ENCODE measurements around the gene PLCXD3. TPM values are rescaled to one million over a fixed set of nuclear protein-coding genes. Genes with fewer than 3 reads are reported as not detected.

PLCXD3 gene
- total RNA-seq, 1 donor = under 0.01 TPM

DNA sequence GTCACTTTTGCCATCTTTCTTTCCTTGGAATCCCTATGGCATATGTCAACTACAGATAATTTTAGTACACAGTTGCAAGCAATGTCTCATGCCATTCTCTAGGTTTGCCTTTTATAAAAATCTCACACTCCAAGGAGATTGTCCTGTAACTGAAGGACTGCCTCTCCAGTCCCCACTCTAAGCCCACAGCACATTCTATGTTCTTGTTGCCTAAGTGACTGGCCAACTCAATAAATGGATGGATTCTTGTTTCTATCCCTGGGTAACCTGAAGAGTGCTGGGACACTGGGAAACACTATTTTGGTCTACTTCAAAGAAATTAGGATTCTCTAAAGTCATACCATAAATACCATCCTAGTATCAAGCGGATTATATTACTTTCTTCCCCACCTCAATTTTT lies 145.0 kb downstream of the PLCXD3 start:
- no peaks in the 10 kb centered on the region for H3K27me3 ChIP-seq (ENCODE audit: insufficient read depth, low read length)
- no peak overlapping the region for H3K4me3 ChIP-seq (ENCODE audit: low read length)
- H3K4me1 ChIP-seq (ENCODE audit: insufficient read depth, low read length) = no peaks in the 10 kb centered on the region
- H3K9me3 ChIP-seq (ENCODE audit: low read depth, low read length) = no peaks in the 10 kb centered on the region

DNA sequence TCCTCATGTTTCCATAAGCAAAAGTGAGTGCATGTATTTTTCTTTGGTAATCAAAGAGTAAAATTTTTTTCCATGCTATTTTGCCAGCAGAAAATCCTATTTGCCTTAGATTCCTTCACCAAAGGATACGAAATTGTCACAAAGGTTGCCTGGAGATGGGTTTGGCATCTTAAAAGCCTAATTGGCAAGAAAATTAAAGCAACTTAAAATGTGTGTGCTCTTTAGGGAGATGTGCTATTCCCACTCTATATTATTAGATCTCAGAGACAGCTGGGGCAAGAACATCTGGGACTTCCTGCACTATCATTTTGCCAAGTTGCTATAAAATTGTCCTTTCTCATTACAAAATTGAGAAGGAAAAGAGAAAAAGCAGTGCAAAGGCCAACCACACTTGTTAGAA lies 146.1 kb downstream of the PLCXD3 start:
- Histone ChIP-seq H3K4me1 (ENCODE audit: insufficient read depth, low read length) (no peaks in the 10 kb centered on the region), H3K27me3 (ENCODE audit: insufficient read depth, low read length) (no peaks in the 10 kb centered on the region), H3K4me3 (ENCODE audit: low read length) (no peak overlapping the region), H3K9me3 (ENCODE audit: low read depth, low read length) (no peaks in the 10 kb centered on the region)

DNA sequence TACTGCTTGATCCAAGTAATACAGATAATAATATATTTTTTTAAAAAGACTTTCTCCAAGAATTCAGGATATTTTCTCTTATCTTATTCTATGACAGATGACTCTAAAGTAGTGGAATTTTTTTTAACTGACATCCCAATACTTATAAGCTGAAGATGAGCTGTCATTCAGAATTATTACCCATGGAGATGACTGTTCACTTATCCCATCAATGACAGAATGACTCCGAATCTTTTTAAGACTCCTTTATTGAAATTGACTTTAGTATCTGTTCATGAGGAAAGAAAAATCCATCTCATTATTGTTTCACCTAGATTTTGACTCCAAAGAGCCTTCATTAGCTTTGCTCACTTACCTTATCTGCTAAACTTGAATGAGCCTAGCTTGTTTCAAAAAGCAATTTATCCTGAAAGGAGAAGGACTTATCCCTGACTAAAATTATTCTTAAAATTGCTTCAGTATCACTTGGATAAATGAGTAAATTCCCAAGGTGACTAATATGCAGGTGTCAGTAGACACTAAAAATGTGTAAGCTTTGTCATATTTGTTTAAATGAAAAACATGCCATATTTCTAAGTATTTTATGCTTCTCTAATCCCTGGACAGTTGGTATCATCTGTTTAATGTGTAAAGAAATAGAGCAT lies 146.9 kb downstream of the PLCXD3 start:
- Histone ChIP-seq H3K9me3 (ENCODE audit: low read depth, low read length) (no peaks in the 10 kb centered on the region), H3K27me3 (ENCODE audit: insufficient read depth, low read length) (no peaks in the 10 kb centered on the region), H3K4me3 (ENCODE audit: low read length) (no peak overlapping the region), H3K4me1 (ENCODE audit: insufficient read depth, low read length) (no peaks in the 10 kb centered on the region)

DNA sequence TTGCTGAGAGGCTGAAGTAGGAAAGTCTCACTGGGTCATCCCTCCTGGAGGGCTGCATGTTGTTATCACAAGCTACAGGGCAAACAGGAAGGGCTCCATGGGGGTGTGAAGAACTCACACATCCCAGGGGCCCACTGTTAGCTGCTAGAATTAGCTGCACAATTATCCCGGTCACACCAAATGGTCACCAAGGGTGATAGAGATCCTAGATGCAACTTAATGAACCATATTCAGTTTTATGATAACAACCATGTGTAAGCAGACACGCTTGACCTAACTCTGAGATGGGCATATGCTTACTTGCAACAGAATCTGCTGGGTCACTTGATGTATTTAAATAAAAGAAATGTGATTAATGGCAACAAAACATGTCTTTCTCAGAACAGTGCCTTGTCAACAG lies 153.6 kb downstream of the PLCXD3 start:
- H3K4me3 ChIP-seq (ENCODE audit: low read length) = no peak overlapping the region
- H3K27me3 ChIP-seq (ENCODE audit: insufficient read depth, low read length) = no peaks in the 10 kb centered on the region
- H3K4me1 ChIP-seq (ENCODE audit: insufficient read depth, low read length) = no peaks in the 10 kb centered on the region

DNA sequence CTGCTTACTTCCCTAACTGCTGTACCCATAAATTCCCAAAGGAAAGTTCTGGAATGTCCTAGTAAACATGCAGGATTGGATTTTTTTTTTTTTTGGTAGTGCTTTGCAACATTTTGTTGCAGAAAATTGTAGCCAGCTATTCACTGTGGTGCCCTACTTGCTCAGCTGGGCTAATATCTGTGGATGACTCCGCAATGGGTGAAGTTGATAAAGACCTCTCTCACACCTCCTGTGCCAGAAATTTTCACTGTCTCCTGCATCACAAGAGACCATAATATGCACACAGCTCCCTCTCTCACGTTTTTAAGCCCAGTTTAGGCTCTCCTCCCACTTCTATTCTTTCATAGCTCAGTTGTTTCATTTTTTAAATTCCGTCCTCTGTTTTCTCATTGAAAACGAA lies 160.6 kb downstream of the PLCXD3 start:
- Histone ChIP-seq H3K4me1 (ENCODE audit: insufficient read depth, low read length) (no peaks in the 10 kb centered on the region), H3K4me3 (ENCODE audit: low read length) (no peak overlapping the region), H3K27me3 (ENCODE audit: insufficient read depth, low read length) (no peaks in the 10 kb centered on the region), H3K9me3 (ENCODE audit: low read depth, low read length) (no peaks in the 10 kb centered on the region)

More for the DNA sequence above, 153.6 kb downstream of the PLCXD3 start:
- H3K9me3 ChIP-seq (ENCODE audit: low read depth, low read length) = no peaks in the 10 kb centered on the region

DNA sequence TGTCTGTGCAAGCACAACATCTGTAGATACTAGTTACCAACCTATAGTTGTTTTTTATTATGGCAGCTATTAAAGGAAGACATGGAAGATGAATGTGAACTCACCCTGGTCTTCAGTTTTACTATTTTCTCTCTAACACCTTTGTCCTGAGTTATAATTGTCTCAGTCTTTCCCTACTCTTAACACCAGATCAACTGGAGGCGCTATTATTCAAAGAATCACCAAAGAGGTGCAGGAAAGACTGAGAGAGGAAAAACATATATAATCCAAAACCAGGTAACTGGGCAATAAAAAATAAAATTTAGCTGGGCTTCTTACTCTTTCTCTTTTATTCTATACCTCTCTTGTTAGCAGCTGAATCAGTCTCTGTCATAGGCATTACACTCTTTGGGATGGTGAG lies 162.8 kb downstream of the PLCXD3 start:
- Histone ChIP-seq H3K27me3 (ENCODE audit: insufficient read depth, low read length) (no peaks in the 10 kb centered on the region), H3K4me1 (ENCODE audit: insufficient read depth, low read length) (no peaks in the 10 kb centered on the region), H3K4me3 (ENCODE audit: low read length) (no peak overlapping the region), H3K9me3 (ENCODE audit: low read depth, low read length) (no peaks in the 10 kb centered on the region)

DNA sequence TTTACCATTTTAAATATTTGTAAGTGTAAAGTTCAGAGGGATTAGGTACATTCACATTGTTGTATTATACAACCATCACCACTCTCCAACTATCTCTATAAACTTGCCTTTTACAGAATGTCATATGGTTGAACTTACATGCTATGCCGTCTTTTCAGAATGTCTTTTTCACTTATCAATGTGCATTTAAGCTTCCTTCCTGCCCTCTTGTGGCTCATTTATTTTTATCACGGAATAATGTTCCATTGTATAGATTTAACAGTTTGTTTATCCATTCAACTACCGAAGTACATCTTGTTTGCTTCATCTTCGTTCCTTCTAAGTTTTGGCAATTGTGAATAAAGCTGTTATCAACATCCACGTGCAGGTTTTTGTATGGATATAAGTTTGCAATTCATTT lies 163.8 kb downstream of the PLCXD3 start:
- Histone ChIP-seq H3K27me3 (ENCODE audit: insufficient read depth, low read length) (no peaks in the 10 kb centered on the region), H3K4me3 (ENCODE audit: low read length) (no peak overlapping the region), H3K9me3 (ENCODE audit: low read depth, low read length) (no peaks in the 10 kb centered on the region), H3K4me1 (ENCODE audit: insufficient read depth, low read length) (no peaks in the 10 kb centered on the region)

DNA sequence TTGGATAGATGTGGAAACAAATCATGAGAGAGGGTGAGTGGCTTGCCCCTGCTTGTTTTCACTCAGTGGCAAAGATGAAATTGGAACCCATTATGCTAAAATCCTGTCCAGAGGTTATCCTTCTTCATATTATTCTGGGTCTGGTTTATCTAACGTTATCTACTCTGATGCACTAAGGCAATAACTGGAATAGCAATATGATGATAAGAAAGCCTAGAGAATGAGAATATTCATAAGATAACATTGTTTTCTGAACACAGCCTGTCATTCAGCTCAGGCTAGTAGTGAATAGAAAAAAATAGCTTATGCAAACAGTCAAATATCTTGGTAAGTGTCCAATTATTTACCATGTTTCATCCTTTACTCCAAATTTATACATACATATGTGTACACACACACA lies 165.1 kb downstream of the PLCXD3 start:
- H3K4me3 ChIP-seq (ENCODE audit: low read length) = no peak overlapping the region
- H3K4me1 ChIP-seq (ENCODE audit: insufficient read depth, low read length) = no peaks in the 10 kb centered on the region
- H3K9me3 ChIP-seq (ENCODE audit: low read depth, low read length) = no peaks in the 10 kb centered on the region
- H3K27me3 ChIP-seq (ENCODE audit: insufficient read depth, low read length) = no peaks in the 10 kb centered on the region

DNA sequence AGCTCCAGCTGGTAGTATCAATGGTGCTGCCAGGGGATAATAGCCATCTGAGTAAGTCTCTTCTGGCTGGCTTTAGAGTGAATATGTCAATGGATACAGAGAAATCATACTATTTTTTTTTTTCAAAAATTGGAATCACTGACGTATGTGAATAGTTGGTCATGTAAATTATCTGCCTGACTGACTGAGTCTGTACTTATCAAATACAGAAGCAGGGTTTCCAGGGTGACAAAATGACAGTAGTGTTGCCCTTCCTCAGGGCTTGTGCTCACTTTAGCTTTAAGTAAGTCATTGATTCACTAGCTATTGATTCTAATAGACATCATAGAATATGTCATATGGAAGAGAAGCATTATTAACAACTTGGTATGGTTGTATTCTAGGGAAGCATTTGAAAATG lies 171.1 kb downstream of the PLCXD3 start:
- no peaks in the 10 kb centered on the region for H3K4me1 ChIP-seq (ENCODE audit: insufficient read depth, low read length)
- no peak overlapping the region for H3K4me3 ChIP-seq (ENCODE audit: low read length)
- H3K9me3 ChIP-seq (ENCODE audit: low read depth, low read length) = no peaks in the 10 kb centered on the region
- H3K27me3 ChIP-seq (ENCODE audit: insufficient read depth, low read length) = no peaks in the 10 kb centered on the region

DNA sequence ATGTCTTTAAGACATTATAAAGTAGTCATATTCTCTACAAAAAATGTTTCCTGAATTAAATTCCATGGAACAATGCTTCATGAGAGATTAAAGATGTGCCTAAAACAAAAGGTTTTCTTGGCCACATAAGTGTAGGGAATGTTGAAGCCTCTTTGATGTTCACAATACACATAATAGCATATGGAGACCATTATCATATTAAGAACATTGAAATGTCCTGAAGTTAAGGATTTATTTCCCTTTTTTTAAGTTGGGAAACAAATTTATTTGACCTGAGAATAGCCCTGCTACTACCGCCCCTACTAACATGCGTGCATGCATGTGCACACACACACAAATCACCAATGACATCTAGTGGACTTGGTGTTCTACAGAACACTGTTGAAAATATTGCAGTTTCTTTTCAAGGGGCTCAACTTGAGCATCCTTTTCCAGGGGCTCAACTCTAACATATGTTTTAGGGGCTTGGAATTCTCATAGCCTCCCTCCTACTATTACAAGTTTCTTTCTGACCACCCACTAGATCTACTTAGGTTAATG lies 172.2 kb downstream of the PLCXD3 start:
- Histone ChIP-seq H3K9me3 (ENCODE audit: low read depth, low read length) (no peaks in the 10 kb centered on the region), H3K4me3 (ENCODE audit: low read length) (no peak overlapping the region), H3K27me3 (ENCODE audit: insufficient read depth, low read length) (no peaks in the 10 kb centered on the region), H3K4me1 (ENCODE audit: insufficient read depth, low read length) (no peaks in the 10 kb centered on the region)

DNA sequence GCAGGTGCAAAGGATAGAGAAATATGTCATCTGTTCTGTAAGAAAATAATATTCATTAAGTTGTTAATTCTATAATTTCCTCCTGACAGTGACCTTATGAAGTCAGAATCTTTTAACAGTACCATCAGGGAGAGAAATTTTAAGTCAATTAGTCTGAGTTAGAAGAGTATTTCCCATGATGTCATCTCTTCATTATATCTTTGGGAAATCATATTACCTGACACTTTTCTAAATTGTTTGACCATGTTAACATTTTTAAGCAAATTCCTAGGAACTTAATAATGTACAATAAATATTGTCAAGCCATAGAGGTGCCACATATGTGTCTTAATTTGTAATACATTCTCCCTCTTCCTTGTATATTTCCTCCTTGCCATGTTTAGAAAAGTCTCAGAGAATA lies 172.7 kb downstream of the PLCXD3 start:
- H3K27me3 ChIP-seq (ENCODE audit: insufficient read depth, low read length) = no peaks in the 10 kb centered on the region
- no peak overlapping the region for H3K4me3 ChIP-seq (ENCODE audit: low read length)
- no peaks in the 10 kb centered on the region for H3K9me3 ChIP-seq (ENCODE audit: low read depth, low read length)
- H3K4me1 ChIP-seq (ENCODE audit: insufficient read depth, low read length) = no peaks in the 10 kb centered on the region

DNA sequence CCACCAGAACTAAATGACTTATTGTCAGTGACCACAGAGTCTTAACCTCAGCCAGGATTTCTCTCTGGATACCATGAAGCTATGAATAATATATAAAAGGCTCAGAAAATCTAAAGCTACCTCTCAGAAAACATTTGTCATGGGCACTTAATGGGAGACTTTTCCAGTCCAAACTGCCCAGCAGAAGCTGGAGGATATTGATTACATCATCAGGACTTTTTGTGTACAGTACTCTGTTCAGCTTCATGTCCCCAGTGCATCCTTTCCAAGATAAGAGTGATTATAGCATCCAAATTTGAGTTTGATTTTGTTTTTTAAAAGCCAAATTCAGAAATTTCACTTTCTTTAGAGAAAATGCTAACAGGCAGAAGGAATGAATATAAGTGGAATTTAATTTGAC lies 173.2 kb downstream of the PLCXD3 start:
- Histone ChIP-seq H3K4me3 (ENCODE audit: low read length) (no peak overlapping the region), H3K27me3 (ENCODE audit: insufficient read depth, low read length) (no peaks in the 10 kb centered on the region), H3K4me1 (ENCODE audit: insufficient read depth, low read length) (no peaks in the 10 kb centered on the region), H3K9me3 (ENCODE audit: low read depth, low read length) (no peaks in the 10 kb centered on the region)

DNA sequence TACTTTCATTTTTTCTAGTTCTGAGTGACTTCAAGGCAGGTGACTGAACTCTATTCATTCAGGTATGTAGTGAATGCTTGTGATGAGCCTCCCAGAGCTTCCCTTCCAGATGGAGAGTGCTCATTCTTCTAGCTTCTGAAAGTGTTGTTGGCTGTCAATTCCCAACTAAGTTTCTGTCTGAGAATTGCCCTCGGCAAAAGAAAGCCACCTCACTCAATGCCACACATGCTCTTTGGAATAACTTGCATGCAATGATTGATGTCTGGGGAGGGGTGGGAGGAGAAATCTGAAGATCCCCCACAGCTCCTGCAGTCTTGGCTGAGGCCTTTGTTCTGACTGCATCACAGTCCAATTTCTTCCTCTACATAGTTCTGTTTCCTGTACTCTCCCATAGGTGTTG lies 173.9 kb downstream of the PLCXD3 start:
- Histone ChIP-seq H3K27me3 (ENCODE audit: insufficient read depth, low read length) (no peaks in the 10 kb centered on the region), H3K4me3 (ENCODE audit: low read length) (no peak overlapping the region), H3K9me3 (ENCODE audit: low read depth, low read length) (no peaks in the 10 kb centered on the region), H3K4me1 (ENCODE audit: insufficient read depth, low read length) (no peaks in the 10 kb centered on the region)

DNA sequence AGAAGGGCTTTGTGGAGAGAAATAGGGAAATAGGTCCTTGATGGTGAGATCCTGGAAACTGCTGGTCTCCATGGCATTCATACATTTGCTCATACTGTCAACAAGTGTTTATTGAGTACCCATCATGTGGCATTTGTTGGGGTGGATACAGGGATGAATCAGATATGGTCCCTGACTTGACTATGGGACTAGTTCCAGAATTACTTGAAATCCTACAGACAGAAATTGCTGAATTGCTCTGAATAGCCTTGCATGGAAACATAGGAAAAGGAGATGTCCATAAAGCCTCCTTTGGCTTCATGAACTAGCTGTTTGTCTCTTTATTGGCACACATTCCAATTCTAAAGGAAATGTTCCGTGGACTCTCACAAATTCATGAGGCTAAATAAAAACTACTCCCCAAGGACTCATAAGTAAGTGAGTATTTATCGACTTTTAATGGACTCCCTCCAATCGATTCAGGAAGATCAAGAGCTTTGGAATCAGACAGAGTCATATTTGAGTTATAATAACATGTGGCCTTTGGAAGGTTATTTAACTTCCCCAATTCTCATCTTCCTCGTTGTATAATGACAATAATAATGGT lies 174.7 kb downstream of the PLCXD3 start:
- H3K9me3 ChIP-seq (ENCODE audit: low read depth, low read length) = no peaks in the 10 kb centered on the region
- no peak overlapping the region for H3K4me3 ChIP-seq (ENCODE audit: low read length)
- no peaks in the 10 kb centered on the region for H3K4me1 ChIP-seq (ENCODE audit: insufficient read depth, low read length)
- no peaks in the 10 kb centered on the region for H3K27me3 ChIP-seq (ENCODE audit: insufficient read depth, low read length)

DNA sequence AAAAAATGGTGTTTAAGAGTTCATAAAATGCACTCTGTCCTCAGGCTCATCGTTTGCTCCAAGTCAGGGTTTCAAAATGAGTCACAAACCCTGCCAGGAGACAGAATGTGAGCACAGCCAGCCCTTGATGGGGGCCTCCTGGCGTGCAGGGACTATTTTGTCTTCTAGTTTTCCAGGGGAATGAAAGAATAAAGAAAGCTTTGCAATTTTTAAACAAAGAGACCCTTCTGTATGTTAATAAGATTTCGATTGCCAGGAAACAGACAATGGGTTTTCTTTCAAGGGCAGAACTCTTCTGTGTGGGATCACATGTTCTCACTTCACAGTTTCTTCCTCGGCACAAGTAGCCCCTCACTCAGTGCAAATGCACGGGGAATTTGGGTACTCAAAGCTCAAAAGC lies 175.6 kb downstream of the PLCXD3 start:
- H3K9me3 ChIP-seq (ENCODE audit: low read depth, low read length) = no peaks in the 10 kb centered on the region
- no peaks in the 10 kb centered on the region for H3K27me3 ChIP-seq (ENCODE audit: insufficient read depth, low read length)

DNA sequence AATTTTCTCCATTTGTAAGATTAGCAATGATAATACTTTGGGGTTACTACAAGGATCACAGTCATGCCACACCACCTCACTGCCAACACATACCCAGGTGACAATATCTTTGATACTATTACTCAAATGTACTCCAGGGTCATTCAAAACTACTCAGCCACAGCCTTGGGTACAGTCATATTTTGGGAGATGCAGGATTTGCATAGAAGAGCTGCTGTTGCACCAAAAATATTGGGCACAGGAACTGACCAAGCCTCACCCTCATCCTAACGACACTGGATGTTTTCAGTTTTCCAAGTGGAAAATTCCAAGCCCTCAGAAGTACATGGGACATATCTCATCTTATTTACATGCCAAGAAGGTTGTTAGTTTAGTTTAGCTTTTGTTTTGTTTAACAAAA lies 176.2 kb downstream of the PLCXD3 start:
- H3K9me3 ChIP-seq (ENCODE audit: low read depth, low read length) = no peaks in the 10 kb centered on the region
- no peaks in the 10 kb centered on the region for H3K4me1 ChIP-seq (ENCODE audit: insufficient read depth, low read length)
- no peak overlapping the region for H3K4me3 ChIP-seq (ENCODE audit: low read length)
- H3K27me3 ChIP-seq (ENCODE audit: insufficient read depth, low read length) = no peaks in the 10 kb centered on the region

More for the DNA sequence above, 175.6 kb downstream of the PLCXD3 start:
- Histone ChIP-seq H3K4me1 (ENCODE audit: insufficient read depth, low read length) (no peaks in the 10 kb centered on the region), H3K4me3 (ENCODE audit: low read length) (no peak overlapping the region)
